Osteoblast (primary cell): ENCODE measurements around the gene OPN1LW. TPM values are rescaled to one million over a fixed set of nuclear protein-coding genes. Genes with fewer than 3 reads are reported as not detected.

Experiments used
- DNase-seq: peaks from one replicate; pipeline ENCODE4 v3.0.0; 2011; ENCODE audit warnings: low spot score, mixed read lengths; ENCODE audit not compliant: insufficient read length; ENCODE audit errors: missing footprints
- H2AFZ ChIP-seq: 2 replicates; pipeline ENCODE4 v1.6.0; 2011; ENCODE audit warnings: mild to moderate bottlenecking, low read length
- H3K27ac ChIP-seq: 2 replicates; pipeline ENCODE4 v1.5.1; 2011; ENCODE audit warnings: mild to moderate bottlenecking, low read depth, low read length, moderate library complexity
- H3K27me3 ChIP-seq: 2 replicates; pipeline ENCODE4 v1.6.0; 2012; ENCODE audit warnings: mild to moderate bottlenecking, control low read depth, inconsistent platforms, low read length, moderate library complexity; ENCODE audit not compliant: insufficient read depth
- H3K36me3 ChIP-seq: 2 replicates; pipeline ENCODE4 v1.5.1; 2011; ENCODE audit warnings: mild to moderate bottlenecking, low read length, control low read depth, moderate library complexity; ENCODE audit not compliant: insufficient read depth
- H3K4me1 ChIP-seq: 2 replicates; pipeline ENCODE4 v1.5.1; 2011; ENCODE audit warnings: mild to moderate bottlenecking, low read length, control low read depth, moderate library complexity; ENCODE audit not compliant: insufficient read depth
- H3K4me2 ChIP-seq: 2 replicates; pipeline ENCODE4 v1.6.0; 2011; ENCODE audit warnings: mild to moderate bottlenecking, low read length; ENCODE audit not compliant: insufficient read depth
- H3K4me3 ChIP-seq: fragments of 200-600 bp; sonication (generic); 3 replicates; pipeline ENCODE4 v1.5.1; 2012; ENCODE audit warnings: mild to moderate bottlenecking, low read length, inconsistent platforms; ENCODE audit not compliant: insufficient read depth
- H3K79me2 ChIP-seq: 2 replicates; pipeline ENCODE4 v1.6.0; 2012; ENCODE audit warnings: mild to moderate bottlenecking, low read length, control low read depth, inconsistent platforms; ENCODE audit not compliant: insufficient read depth
- H3K9me3 ChIP-seq: 2 replicates; pipeline ENCODE4 v1.5.1; 2011; ENCODE audit warnings: low read depth, low read length, control low read depth
- H4K20me1 ChIP-seq: 2 replicates; pipeline ENCODE4 v1.6.0; 2012; ENCODE audit warnings: mild to moderate bottlenecking, low read length, control low read depth; ENCODE audit not compliant: insufficient read depth
- CTCF ChIP-seq: IDR thresholded peaks from 2 replicates; pipeline ENCODE4 v1.5.1; 2011; ENCODE audit warnings: mild to moderate bottlenecking, low read depth, low read length, moderate library complexity; ENCODE audit errors: extremely low read depth
- total RNA-seq: library from RNA; depleted of rRNA; stranded (reverse); fragments of >200 nt; gene quantifications from 2 replicates; pipeline ENCODE4 v1.2.3, GENCODE V29; 2012

OPN1LW gene
- total RNA-seq, 1 donor = not detected

- no peaks in the 10 kb centered on the region for H3K36me3 ChIP-seq
- H3K79me2 ChIP-seq = no peaks in the 10 kb centered on the region
- H3K4me2 ChIP-seq = no peak overlapping the region
- no peaks in the 10 kb centered on the region for H3K9me3 ChIP-seq
- TF ChIP-seq CTCF = no peak
- peaks cover 14% of the 10 kb centered on the region for H3K27me3 ChIP-seq
- no peak for DNase-seq
- no peak overlapping the region for H2AFZ ChIP-seq
- H4K20me1 ChIP-seq = peaks cover 2% of the 10 kb centered on the region
- H3K4me1 ChIP-seq = no peaks in the 10 kb centered on the region
- no peak overlapping the region for H3K27ac ChIP-seq
- no peak overlapping the region for H3K4me3 ChIP-seq
Observed at GRCh38 chrX:154132366-154132765, 11.7 kb upstream of the OPN1LW start.

DNA sequence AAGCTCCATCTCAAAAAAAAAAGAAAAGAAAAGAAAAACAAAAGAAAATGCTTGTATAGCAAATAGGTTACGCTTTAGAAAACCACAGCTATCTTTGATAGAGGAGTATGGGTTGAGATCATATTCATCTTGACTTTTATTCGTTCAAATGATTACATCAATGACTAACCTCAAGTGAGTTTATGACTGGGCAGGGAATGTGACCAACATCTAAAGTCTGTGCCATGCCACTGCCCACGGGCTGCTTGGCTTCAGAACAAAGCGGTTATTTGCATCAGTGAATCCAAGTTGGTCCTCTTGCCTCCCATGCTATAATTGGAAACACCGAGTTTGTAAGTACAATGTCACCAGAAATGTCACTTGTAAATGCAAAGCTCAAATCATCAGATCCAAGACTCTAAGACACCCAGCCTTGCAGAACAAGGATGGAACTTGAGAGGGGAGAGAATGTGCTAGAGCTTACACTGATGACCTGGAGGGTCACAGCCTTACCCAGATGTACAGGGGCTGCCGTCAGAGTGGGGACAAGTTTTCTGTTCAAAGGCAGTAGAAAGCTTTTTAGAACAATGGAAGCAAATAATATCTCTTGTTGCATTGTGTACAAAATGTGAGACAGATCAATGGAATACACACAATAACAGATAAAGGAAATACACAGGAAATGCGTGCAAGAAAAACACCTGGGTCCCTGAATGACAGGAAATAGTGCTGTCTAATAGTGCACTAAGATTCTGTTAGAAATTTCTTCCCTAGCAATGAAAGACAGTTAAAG is 8.4 kb upstream of the OPN1LW start:
- no peak for TF ChIP-seq CTCF

GRCh38 chrX:154136627-154137161 is 7.3 kb upstream of the OPN1LW start:
- peak; percentile 89 for DNase-seq
- no peaks in the 10 kb centered on the region for H3K36me3 ChIP-seq
- peak overlapping the region; percentile 54 for H3K4me2 ChIP-seq
- H3K4me1 ChIP-seq = no peaks in the 10 kb centered on the region
- H2AFZ ChIP-seq = peak overlapping the region; percentile 76
- peaks cover 21% of the 10 kb centered on the region for H3K27me3 ChIP-seq
- peak; percentile 54 for TF ChIP-seq CTCF
- no peak overlapping the region for H3K27ac ChIP-seq
- H3K79me2 ChIP-seq = no peaks in the 10 kb centered on the region
- no peaks in the 10 kb centered on the region for H3K9me3 ChIP-seq
- H3K4me3 ChIP-seq = peak overlapping the region; percentile 43
- peaks cover 2% of the 10 kb centered on the region for H4K20me1 ChIP-seq

More for the DNA sequence above, 8.4 kb upstream of the OPN1LW start:
- Histone ChIP-seq H3K27ac (no peak overlapping the region), H3K36me3 (no peaks in the 10 kb centered on the region), H4K20me1 (peaks cover 2% of the 10 kb centered on the region), H3K79me2 (no peaks in the 10 kb centered on the region), H3K9me3 (no peaks in the 10 kb centered on the region), H3K4me1 (no peaks in the 10 kb centered on the region), H3K4me2 (no peak overlapping the region), H3K4me3 (no peak overlapping the region), H2AFZ (no peak overlapping the region), H3K27me3 (peaks cover 19% of the 10 kb centered on the region)
- peak; percentile 68 for DNase-seq

- Histone ChIP-seq H4K20me1 (no peaks in the 10 kb centered on the region), H3K4me3 (no peak overlapping the region), H2AFZ (no peak overlapping the region), H3K27me3 (peaks cover 23% of the 10 kb centered on the region), H3K4me2 (no peak overlapping the region), H3K9me3 (no peaks in the 10 kb centered on the region), H3K27ac (no peak overlapping the region), H3K4me1 (no peaks in the 10 kb centered on the region), H3K36me3 (no peaks in the 10 kb centered on the region), H3K79me2 (no peaks in the 10 kb centered on the region)
- TF ChIP-seq CTCF = no peak
- DNase-seq = peak; percentile 49
Observed at GRCh38 chrX:154138857-154139256, 5.2 kb upstream of the OPN1LW start.
